K562 (cell line): ENCODE data around the gene ARMH1. TPM values are rescaled to one million over a fixed set of nuclear protein-coding genes. Genes with fewer than 3 reads are reported as not detected.
A peak's percentile ranks its signal among the peaks of the same experiment; 100 is the strongest.

Experiments used
- CEBPG ChIP-seq, 3 experiments: fragments of 200-800 bp in 1 of 3; sonication (Bioruptor generic) in 1 of 3; sonication (generic) in 1 of 3; formaldehyde crosslinking in 1 of 3; IDR thresholded peaks in 2 of 3; conservative IDR thresholded peaks in 1 of 3; 2 replicates each; pipeline versions ENCODE4 v1.6.1 to v1.8.0; 2016 to 2022; ENCODE audit warnings: missing compliant biosample characterization in 2 of 3, missing genetic modification characterization in 2 of 3, mild to moderate bottlenecking in 1 of 3, missing genetic modification reagents in 1 of 3
- GABPB1 ChIP-seq: sonication (generic); formaldehyde crosslinking; IDR thresholded peaks from 2 replicates; pipeline ENCODE4 v1.8.0; 2022; ENCODE audit warnings: mild to moderate bottlenecking, missing genetic modification reagents
- JUN ChIP-seq, 2 experiments: sonication (generic) in 1 of 2; formaldehyde crosslinking in 1 of 2; IDR thresholded peaks; 2 replicates each; pipeline versions ENCODE4 v1.6.1 to v1.8.0; 2012 to 2022; ENCODE audit warnings: borderline replicate concordance in 2 of 2, mild to moderate bottlenecking in 2 of 2, improper control_type of control experiment in 1 of 2, low read depth in 1 of 2, low read length in 1 of 2, missing genetic modification reagents in 1 of 2
- LEF1 ChIP-seq: fragments of 450-650 bp; IDR thresholded peaks from 2 replicates; pipeline ENCODE4 v1.6.1; 2016; ENCODE audit warnings: mild to moderate bottlenecking
- MEF2D ChIP-seq: conservative IDR thresholded peaks from 2 replicates; pipeline ENCODE4 v1.6.1; 2016; ENCODE audit warnings: low read depth, missing genetic modification characterization, missing compliant biosample characterization
- MTA2 ChIP-seq: fragments of 450-650 bp; IDR thresholded peaks from 2 replicates; pipeline ENCODE4 v1.6.1; 2016; ENCODE audit warnings: low read depth
- MTF1 ChIP-seq: fragments of 250-450 bp; sonication (Bioruptor Pico); IDR thresholded peaks from 2 replicates; pipeline ENCODE4 v1.9.0; 2021; ENCODE audit warnings: moderate library complexity, mild to moderate bottlenecking, inconsistent platforms, borderline replicate concordance
- PTBP1 ChIP-seq: fragments of 200-400 bp; formaldehyde crosslinking; IDR thresholded peaks from 2 replicates; pipeline ENCODE4 v1.6.1; 2017; ENCODE audit warnings: low read depth, low read length
- RB1 ChIP-seq: fragments of 450-650 bp; IDR thresholded peaks from 2 replicates; pipeline ENCODE4 v1.6.1; 2017; ENCODE audit warnings: low read depth, mild to moderate bottlenecking
- ZNF134 ChIP-seq: fragments of 250-450 bp; sonication (Bioruptor Pico); conservative IDR thresholded peaks from 2 replicates; pipeline ENCODE4 v1.4.0; 2020
- ZNF140 ChIP-seq: fragments of 250-450 bp; sonication (Bioruptor Pico); IDR thresholded peaks from 2 replicates; pipeline ENCODE4 v1.8.0; 2021; ENCODE audit warnings: moderate library complexity, mild to moderate bottlenecking, inconsistent platforms
- ZNF174 ChIP-seq: fragments of 250-450 bp; sonication (Bioruptor Pico); IDR thresholded peaks from 2 replicates; pipeline ENCODE4 v1.4.0; 2020; ENCODE audit warnings: mild to moderate bottlenecking
- ZNF23 ChIP-seq: fragments of 250-450 bp; sonication (Bioruptor Pico); IDR thresholded peaks from 2 replicates; pipeline ENCODE4 v1.4.0; 2020; ENCODE audit warnings: mild to moderate bottlenecking
- ZNF778 ChIP-seq: fragments of 450-650 bp; formaldehyde crosslinking; IDR thresholded peaks from 2 replicates; pipeline ENCODE4 v1.4.0; 2020; ENCODE audit warnings: mild to moderate bottlenecking, moderate library complexity
- polyA plus RNA-seq, 8 experiments: library from polyadenylated mRNA; depleted of rRNA in 4 of 8; stranded (reverse) in 5 of 8; unstranded in 3 of 8; fragments of >200 nt; fragmentation: Nextera tagmentation in 2 of 8; fragmentation: Illumina TruSeq in 1 of 8; extraction: Ambion mirVana in 2 of 8; extraction: Trizol in 1 of 8; gene quantifications; 2 replicates each; pipeline versions ENCODE4 v1.2.1 to v1.2.3, GENCODE V29; 2011 to 2014; ENCODE audit warnings: inconsistent platforms in 1 of 8, missing spikeins in 1 of 8
- total RNA-seq, 7 experiments: library from RNA; depleted of rRNA in 6 of 7; stranded (reverse); fragments of >200 nt in 6 of 7; fragmentation: Illumina TruSeq in 2 of 7; extraction: Trizol in 2 of 7; gene quantifications; 2 replicates each; pipeline versions ENCODE4 v1.2.1 to v1.2.3, GENCODE V29; 2011 to 2021; ENCODE audit warnings: low replicate concordance in 1 of 7
- TF ChIP-seq, protein P1 (sequence below): sonication (generic); formaldehyde crosslinking; IDR thresholded peaks from 2 replicates; pipeline ENCODE4 v1.8.0; 2022; ENCODE audit warnings: mild to moderate bottlenecking, missing genetic modification reagents, borderline replicate concordance
- TF ChIP-seq, protein P2 (sequence below), 2 experiments: IDR thresholded peaks in 1 of 2; conservative IDR thresholded peaks in 1 of 2; 2 replicates each; pipeline ENCODE4 v1.6.1; 2016; ENCODE audit warnings: low read depth in 2 of 2, mild to moderate bottlenecking in 1 of 2, missing compliant biosample characterization in 1 of 2, missing genetic modification characterization in 1 of 2, moderate library complexity in 1 of 2
- TF ChIP-seq, protein P3 (sequence below): fragments of 250-450 bp; sonication (Bioruptor Pico); IDR thresholded peaks from 2 replicates; pipeline ENCODE4 v1.8.0; 2022; ENCODE audit warnings: moderate library complexity, mild to moderate bottlenecking, inconsistent platforms
- TF ChIP-seq, protein P4 (sequence below): fragments of 250-450 bp; sonication (Bioruptor Pico); IDR thresholded peaks from 2 replicates; pipeline ENCODE4 v1.4.0; 2020; ENCODE audit warnings: mild to moderate bottlenecking
- TF ChIP-seq, protein P5 (sequence below): fragments of 250-450 bp; sonication (Bioruptor Pico); IDR thresholded peaks from 2 replicates; pipeline ENCODE4 v1.8.0; 2021; ENCODE audit warnings: moderate library complexity, mild to moderate bottlenecking, inconsistent platforms

The ARMH1 gene
- total and polyA plus RNA-seq, 9 of the 15 experiments (the other 6 are each of a cell fraction or from before 2014, with no cell fraction given): 0.41 TPM; not detected in 8

DNA sequence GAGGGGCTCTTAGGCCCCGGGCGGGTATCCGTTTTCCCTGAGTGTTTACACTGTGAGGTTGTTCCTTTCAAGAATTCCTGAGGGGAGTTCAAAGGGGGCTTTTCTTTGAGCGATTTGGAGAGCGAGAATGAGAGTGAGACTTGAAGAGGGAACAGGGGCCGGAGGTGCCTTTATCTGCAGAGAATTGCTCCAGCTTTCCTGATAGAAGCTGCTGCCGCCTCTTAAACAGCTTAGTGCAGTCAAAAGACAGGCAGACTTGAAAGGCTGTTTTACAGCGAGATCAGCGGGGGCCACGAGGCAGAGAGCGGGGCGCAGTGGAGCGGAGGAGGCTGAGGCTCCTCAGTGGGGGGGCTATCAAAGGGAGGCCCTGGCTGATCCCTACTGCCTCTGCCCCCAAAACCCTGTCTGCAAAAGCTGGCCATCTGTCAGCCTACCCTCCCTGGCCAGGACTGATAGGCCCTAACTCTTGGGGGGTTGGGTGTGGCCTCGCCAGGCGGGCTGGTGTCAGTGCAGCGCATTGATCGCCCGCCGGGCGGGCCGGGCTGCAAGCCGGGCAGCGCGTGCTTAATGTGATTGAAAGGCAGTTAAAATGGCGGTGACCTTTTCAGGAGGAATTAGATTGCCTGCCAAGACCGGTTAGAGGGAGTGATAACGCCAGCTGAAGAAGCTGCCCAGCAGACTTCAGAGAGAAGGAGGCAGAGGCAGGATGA is 36.7 kb upstream of the ARMH1 start (continued):
- TF ChIP-seq, protein P1, sequence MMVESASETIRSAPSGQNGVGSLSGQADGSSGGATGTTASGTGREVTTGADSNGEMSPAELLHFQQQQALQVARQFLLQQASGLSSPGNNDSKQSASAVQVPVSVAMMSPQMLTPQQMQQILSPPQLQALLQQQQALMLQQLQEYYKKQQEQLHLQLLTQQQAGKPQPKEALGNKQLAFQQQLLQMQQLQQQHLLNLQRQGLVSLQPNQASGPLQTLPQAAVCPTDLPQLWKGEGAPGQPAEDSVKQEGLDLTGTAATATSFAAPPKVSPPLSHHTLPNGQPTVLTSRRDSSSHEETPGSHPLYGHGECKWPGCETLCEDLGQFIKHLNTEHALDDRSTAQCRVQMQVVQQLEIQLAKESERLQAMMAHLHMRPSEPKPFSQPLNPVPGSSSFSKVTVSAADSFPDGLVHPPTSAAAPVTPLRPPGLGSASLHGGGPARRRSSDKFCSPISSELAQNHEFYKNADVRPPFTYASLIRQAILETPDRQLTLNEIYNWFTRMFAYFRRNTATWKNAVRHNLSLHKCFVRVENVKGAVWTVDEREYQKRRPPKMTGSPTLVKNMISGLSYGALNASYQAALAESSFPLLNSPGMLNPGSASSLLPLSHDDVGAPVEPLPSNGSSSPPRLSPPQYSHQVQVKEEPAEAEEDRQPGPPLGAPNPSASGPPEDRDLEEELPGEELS: no peak
- TF ChIP-seq MTF1 (no peak), ZNF778 (CRISPR knock-in tag) (no peak), ZNF140 (CRISPR knock-in tag) (no peak), PTBP1 (no peak), MTA2 (peak; percentile 64), ZNF134 (CRISPR knock-in tag) (no peak), ZNF23 (CRISPR knock-in tag) (no peak), CEBPG (CRISPR knock-in tag; IDR thresholded peaks at IDR 0.05) (no peak), CEBPG (tag; conservative IDR thresholded peaks at IDR 0.05 in 1 of 2, IDR thresholded peaks at IDR 0.05 in 1 of 2) (no peak), MEF2D (tag) (no peak), LEF1 (peak; percentile 48; the same call in 1 of the 2 replicates), GABPB1 (CRISPR knock-in tag) (no peak), JUN (IDR thresholded peaks at IDR 0.05; ENCODE audit: borderline replicate concordance, low read depth, low read length) (no peak), JUN (CRISPR knock-in tag; IDR thresholded peaks at IDR 0.05; ENCODE audit: borderline replicate concordance) (no peak), RB1 (peak; percentile 61; the same call in 1 of the 2 replicates), ZNF174 (CRISPR knock-in tag) (no peak)
- TF ChIP-seq, protein P2, sequence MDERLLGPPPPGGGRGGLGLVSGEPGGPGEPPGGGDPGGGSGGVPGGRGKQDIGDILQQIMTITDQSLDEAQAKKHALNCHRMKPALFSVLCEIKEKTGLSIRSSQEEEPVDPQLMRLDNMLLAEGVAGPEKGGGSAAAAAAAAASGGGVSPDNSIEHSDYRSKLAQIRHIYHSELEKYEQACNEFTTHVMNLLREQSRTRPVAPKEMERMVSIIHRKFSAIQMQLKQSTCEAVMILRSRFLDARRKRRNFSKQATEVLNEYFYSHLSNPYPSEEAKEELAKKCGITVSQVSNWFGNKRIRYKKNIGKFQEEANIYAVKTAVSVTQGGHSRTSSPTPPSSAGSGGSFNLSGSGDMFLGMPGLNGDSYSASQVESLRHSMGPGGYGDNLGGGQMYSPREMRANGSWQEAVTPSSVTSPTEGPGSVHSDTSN (CRISPR knock-in tag; IDR thresholded peaks at IDR 0.05; ENCODE audit: low read depth): no peak
- TF ChIP-seq, protein P2 (tag; conservative IDR thresholded peaks at IDR 0.05; ENCODE audit: low read depth): 0 out of 2 replicates have a peak, but pooled peaks have one; percentile 28
- TF ChIP-seq, protein P3, sequence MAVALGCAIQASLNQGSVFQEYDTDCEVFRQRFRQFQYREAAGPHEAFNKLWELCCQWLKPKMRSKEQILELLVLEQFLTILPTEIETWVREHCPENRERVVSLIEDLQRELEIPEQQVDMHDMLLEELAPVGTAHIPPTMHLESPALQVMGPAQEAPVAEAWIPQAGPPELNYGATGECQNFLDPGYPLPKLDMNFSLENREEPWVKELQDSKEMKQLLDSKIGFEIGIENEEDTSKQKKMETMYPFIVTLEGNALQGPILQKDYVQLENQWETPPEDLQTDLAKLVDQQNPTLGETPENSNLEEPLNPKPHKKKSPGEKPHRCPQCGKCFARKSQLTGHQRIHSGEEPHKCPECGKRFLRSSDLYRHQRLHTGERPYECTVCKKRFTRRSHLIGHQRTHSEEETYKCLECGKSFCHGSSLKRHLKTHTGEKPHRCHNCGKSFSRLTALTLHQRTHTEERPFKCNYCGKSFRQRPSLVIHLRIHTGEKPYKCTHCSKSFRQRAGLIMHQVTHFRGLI (CRISPR knock-in tag): no peak
- TF ChIP-seq, protein P4, sequence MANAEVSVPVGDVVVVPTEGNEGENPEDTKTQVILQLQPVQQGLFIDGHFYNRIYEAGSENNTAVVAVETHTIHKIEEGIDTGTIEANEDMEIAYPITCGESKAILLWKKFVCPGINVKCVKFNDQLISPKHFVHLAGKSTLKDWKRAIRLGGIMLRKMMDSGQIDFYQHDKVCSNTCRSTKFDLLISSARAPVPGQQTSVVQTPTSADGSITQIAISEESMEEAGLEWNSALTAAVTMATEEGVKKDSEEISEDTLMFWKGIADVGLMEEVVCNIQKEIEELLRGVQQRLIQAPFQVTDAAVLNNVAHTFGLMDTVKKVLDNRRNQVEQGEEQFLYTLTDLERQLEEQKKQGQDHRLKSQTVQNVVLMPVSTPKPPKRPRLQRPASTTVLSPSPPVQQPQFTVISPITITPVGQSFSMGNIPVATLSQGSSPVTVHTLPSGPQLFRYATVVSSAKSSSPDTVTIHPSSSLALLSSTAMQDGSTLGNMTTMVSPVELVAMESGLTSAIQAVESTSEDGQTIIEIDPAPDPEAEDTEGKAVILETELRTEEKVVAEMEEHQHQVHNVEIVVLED (CRISPR knock-in tag): no peak
- TF ChIP-seq, protein P5, sequence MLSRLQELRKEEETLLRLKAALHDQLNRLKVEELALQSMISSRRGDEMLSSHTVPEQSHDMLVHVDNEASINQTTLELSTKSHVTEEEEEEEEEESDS (CRISPR knock-in tag): no peak
